Measurements from ENCODE around the gene AZIN2.
"Not testable (repeated sequence)": the region's sequence is repeated elsewhere in the genome, so short reads cannot be mapped to it uniquely, and the experiment has no call there.

Gene AZIN2

DNA sequence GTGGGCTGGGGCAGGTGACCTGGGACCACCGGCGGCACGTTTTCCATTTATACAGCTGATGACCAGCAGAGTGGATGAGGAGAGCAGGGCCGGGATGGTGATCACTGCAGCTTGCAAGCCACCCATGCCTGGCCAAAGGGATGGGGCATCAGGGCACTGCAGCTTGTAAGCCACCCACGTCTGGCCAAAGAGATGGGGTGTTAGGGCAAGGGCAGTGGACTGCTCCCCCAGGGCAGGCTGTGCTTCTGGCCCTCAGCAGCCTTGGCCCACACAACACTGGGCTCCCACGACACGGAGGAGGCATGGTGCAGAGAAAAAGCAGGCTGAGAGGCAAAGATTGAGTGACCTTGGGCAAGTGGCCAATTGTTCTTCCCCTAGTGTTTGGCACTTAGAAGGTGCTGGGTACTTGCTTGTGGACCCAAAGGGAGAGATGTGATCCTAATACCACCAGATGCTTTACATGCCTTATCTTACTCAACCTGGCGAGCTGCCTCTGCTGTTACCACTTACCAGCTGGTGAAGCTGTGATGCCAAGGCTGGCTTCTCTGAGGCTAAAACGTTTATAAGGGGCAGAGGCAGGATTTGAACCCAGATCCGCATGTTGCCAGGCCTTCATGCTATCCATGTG is 52.6 kb downstream of the AZIN2 start:
- TF ChIP-seq, protein P1, sequence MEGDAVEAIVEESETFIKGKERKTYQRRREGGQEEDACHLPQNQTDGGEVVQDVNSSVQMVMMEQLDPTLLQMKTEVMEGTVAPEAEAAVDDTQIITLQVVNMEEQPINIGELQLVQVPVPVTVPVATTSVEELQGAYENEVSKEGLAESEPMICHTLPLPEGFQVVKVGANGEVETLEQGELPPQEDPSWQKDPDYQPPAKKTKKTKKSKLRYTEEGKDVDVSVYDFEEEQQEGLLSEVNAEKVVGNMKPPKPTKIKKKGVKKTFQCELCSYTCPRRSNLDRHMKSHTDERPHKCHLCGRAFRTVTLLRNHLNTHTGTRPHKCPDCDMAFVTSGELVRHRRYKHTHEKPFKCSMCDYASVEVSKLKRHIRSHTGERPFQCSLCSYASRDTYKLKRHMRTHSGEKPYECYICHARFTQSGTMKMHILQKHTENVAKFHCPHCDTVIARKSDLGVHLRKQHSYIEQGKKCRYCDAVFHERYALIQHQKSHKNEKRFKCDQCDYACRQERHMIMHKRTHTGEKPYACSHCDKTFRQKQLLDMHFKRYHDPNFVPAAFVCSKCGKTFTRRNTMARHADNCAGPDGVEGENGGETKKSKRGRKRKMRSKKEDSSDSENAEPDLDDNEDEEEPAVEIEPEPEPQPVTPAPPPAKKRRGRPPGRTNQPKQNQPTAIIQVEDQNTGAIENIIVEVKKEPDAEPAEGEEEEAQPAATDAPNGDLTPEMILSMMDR (IDR thresholded peaks at IDR 0.05), result no peak
- H3K27me3 ChIP-seq, result peaks cover 4% of the 10 kb centered on the region
- H3K36me3 ChIP-seq, result no peaks in the 10 kb centered on the region

DNA sequence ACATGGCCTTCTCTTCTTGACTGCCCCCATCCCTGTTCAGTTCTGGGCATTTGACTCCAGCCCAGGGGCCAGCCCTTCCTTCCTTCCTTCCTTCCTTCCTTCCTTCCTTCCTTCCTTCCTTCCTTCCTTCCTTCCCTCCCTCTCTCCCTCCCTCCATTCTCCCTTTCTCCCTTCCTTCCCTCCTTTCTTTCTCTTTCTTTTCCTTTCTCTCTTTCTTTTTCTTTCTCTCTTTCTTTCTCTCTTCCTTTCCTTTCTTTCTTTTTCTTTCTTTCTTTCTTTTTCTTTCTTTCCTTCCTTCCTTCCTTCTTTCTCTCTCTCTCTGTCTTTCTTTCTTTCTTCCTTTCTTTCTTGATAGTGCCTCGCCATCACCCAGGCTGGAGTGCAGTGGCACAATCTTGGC is 55.1 kb downstream of the AZIN2 start:
- not testable (repeated sequence) for H3K36me3 ChIP-seq; H3K27me3 ChIP-seq; H3K27ac ChIP-seq; H3K4me1 ChIP-seq (ENCODE audit: control insufficient read depth in 1 of 2, insufficient read depth in 1 of 2, low read depth in 1 of 2, low read length in 1 of 2); H3K4me3 ChIP-seq (ENCODE audit: low read depth in 1 of 2, low read length in 1 of 2); H3K9me3 ChIP-seq

More for the DNA sequence above, 52.6 kb downstream of the AZIN2 start:
- Histone ChIP-seq H3K9me3 (no peaks in the 10 kb centered on the region), H3K4me1 (ENCODE audit: control insufficient read depth in 1 of 2, insufficient read depth in 1 of 2, low read depth in 1 of 2, low read length in 1 of 2) (no peaks in the 10 kb centered on the region), H3K27ac (no peak overlapping the region), H3K4me3 (ENCODE audit: low read depth in 1 of 2, low read length in 1 of 2) (no peak overlapping the region)

DNA sequence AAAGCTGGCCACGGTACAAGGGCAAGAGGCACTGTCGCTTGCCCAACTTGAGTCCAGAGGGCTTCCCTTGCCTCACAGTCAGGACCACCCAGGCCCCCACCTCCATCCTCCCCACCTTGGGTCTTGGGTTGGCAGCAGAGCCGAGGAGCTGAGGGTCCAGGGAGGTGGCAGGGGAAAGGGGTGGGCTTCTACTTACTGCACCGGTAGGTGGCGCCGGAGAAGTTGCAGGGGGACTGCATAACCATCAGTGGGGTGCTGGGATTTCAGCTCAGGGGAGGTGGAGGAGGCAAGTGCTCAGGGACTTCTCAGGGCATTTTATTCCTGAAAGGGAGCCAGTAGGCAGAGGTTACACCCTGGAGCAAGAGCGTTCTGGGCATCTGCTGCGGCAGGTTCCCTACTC is 56.8 kb downstream of the AZIN2 start:
- TF ChIP-seq, protein P1 (IDR thresholded peaks at IDR 0.05), result no peak
- no peaks in the 10 kb centered on the region for H3K36me3 ChIP-seq
- H3K27me3 ChIP-seq, result no peaks in the 10 kb centered on the region
- no peaks in the 10 kb centered on the region for H3K9me3 ChIP-seq
- no peak overlapping the region for H3K4me3 ChIP-seq (ENCODE audit: low read depth in 1 of 2, low read length in 1 of 2)
- H3K27ac ChIP-seq, result no peak overlapping the region
- no peaks in the 10 kb centered on the region for H3K4me1 ChIP-seq (ENCODE audit: control insufficient read depth in 1 of 2, insufficient read depth in 1 of 2, low read depth in 1 of 2, low read length in 1 of 2)

DNA sequence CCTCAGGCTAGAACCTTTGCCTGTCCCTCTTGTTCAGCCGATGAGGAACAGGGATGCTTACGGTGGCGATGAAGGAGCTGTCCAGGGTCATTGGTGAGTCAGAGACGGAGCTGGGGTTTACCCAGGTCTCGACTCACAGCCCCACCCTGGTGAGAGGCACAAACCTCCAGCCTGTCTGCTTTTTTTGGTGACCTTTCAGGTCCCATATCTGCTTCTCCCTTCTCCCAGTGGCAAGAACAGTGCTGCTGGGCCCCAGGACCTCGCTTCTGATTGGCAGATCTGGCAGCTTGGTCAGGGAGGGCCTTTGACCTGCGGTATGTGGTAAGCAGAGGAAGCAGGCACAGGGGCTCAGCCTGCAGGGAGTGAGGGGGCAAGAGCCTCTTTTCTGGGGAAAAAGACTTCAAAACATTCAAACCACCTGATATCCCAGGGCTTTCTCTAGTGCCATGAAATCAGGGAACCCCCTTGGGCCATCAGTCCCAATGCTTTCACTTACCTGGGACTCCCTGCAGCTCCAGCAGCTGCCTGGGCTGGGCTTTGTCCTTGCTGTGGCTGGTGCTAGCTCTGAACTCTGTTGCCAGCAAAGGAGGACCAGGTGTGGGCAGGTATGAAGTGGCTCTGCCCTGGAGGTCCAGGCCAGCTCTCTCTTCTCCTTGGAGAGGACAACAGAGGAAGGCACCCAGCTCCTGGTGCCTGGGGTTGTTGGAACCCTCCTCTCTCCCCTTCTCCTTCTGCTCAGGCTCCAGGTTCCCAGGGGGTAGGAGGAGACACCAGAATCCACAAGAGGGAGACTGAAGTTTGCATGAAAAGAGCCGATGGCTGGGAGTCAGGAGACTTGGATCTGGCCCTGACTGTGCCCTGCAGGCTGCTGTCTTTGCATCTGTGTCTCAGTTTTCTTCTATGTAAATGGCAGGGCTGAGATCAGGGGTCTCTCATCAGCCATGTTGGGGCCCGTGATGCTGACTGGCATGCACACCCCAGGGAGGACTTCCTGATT is 59.5 kb downstream of the AZIN2 start:
- Histone ChIP-seq H3K4me3 (ENCODE audit: low read depth in 1 of 2, low read length in 1 of 2) (no peak overlapping the region), H3K27me3 (no peaks in the 10 kb centered on the region), H3K36me3 (no peaks in the 10 kb centered on the region), H3K9me3 (no peaks in the 10 kb centered on the region), H3K27ac (no peak overlapping the region), H3K4me1 (ENCODE audit: control insufficient read depth in 1 of 2, insufficient read depth in 1 of 2, low read depth in 1 of 2, low read length in 1 of 2) (no peaks in the 10 kb centered on the region)
- TF ChIP-seq, protein P1 (IDR thresholded peaks at IDR 0.05), result no peak

DNA sequence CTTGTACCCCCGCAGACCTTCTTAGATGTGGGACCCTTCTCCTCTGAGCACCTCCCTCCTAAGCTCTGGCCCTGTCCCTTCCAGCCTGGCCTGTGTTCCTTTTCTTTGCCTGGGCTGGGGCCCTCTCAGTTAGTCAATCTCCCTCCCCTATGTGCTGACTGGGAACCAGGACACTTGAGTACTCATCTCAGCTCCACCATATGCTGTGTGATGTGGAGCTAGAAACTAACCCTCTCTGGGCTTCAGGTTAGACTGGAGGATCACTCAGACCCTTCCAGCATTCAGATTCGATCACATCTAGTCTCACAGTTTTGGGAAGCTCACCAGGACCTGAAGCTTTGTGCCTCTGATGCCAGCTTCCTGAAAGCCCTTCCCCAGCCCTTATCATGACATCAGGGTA is 60.3 kb downstream of the AZIN2 start:
- Histone ChIP-seq H3K27ac (no peak overlapping the region), H3K4me1 (ENCODE audit: control insufficient read depth in 1 of 2, insufficient read depth in 1 of 2, low read depth in 1 of 2, low read length in 1 of 2) (no peaks in the 10 kb centered on the region), H3K4me3 (ENCODE audit: low read depth in 1 of 2, low read length in 1 of 2) (no peak overlapping the region), H3K9me3 (no peaks in the 10 kb centered on the region), H3K36me3 (peaks cover under 1% of the 10 kb centered on the region), H3K27me3 (no peaks in the 10 kb centered on the region)
- TF ChIP-seq, protein P1 (IDR thresholded peaks at IDR 0.05), result no peak

DNA sequence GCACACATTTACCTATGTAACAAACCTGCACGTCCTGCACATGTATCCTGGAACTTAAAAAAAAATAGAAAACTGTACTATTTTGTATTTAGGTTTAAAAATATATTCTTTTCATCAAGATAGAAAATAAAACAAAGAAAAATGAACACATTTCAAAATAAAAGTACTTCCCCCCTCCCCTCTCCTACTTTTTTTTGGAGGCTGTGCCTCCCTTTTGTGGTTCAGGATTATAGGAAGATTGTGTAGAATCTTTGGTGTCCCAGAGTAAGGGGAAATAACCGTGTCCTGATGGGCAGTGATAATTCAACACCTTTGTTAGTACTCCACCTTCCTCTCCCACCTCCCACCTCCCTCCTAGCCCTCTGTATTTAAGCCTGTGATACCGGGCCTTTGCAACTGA is 60.8 kb downstream of the AZIN2 start:
- no peaks in the 10 kb centered on the region for H3K27me3 ChIP-seq
- no peaks in the 10 kb centered on the region for H3K9me3 ChIP-seq
- TF ChIP-seq, protein P1 (IDR thresholded peaks at IDR 0.05), result no peak
- peaks cover 6% of the 10 kb centered on the region for H3K36me3 ChIP-seq
- no peaks in the 10 kb centered on the region for H3K4me1 ChIP-seq (ENCODE audit: control insufficient read depth in 1 of 2, insufficient read depth in 1 of 2, low read depth in 1 of 2, low read length in 1 of 2)
- no peak overlapping the region for H3K27ac ChIP-seq
- H3K4me3 ChIP-seq (ENCODE audit: low read depth in 1 of 2, low read length in 1 of 2), result no peak overlapping the region
